KG1 (cell line): ENCODE data around the gene FOXP1.

Experiments
- DNase-seq: peaks from one replicate; lab custom pipeline; 2025; lab: John Stamatoyannopoulos, UW

Gene FOXP1

DNA sequence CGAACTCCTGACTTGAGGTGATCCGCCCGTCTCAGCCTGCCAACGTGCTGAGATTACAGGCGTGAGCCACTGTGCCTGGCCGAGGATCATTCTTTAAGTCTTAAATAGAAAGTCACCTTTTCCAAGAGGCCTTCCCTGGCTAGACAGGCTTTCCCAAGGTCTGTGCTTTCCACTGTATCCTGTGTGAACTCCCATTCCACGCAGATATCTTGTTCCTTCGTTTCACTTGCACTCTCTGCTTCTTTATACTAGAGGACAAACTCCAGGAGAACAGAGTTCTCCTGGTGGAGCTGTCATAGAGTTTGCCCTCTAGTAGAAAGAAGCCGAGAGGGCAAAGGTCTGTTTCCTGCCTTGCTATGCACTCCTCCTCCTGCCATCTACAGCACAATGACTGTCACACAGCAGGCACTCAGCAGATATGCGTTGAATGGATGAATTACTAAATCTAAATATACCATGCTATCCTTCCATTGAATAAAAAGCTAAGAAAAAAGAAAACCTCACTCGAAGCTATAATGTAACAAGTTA is 211.2 kb downstream of the FOXP1 start:
- no peak for DNase-seq

DNA sequence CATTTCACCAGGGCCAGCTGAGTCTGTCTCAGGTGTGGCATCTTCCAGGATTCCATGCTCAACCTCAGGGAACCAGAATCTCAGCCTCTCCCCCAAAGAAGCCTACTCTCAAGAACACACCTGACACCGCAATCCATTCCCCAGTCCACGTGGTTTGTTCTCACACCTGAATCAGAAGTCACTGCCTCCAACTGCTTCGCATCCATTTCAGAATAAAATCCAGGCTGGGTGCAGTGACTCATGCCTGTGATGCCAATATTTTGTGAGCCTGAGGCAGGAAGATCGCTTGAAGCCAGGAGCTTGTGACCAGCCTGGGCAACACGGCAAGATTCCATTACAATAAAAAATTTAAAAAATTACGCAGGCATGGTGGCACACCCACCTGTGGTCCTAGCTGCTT is 212.2 kb downstream of the FOXP1 start:
- DNase-seq: no peak

GRCh38 chr3:71370467-71370866 is 213.1 kb downstream of the FOXP1 start:
- DNase-seq: no peak

- no peak for DNase-seq
Measured at GRCh38 chr3:71369701-71370391, 213.7 kb downstream of the FOXP1 start.

GRCh38 chr3:71366988-71367604 is 216.4 kb downstream of the FOXP1 start:
- no peak for DNase-seq

DNA sequence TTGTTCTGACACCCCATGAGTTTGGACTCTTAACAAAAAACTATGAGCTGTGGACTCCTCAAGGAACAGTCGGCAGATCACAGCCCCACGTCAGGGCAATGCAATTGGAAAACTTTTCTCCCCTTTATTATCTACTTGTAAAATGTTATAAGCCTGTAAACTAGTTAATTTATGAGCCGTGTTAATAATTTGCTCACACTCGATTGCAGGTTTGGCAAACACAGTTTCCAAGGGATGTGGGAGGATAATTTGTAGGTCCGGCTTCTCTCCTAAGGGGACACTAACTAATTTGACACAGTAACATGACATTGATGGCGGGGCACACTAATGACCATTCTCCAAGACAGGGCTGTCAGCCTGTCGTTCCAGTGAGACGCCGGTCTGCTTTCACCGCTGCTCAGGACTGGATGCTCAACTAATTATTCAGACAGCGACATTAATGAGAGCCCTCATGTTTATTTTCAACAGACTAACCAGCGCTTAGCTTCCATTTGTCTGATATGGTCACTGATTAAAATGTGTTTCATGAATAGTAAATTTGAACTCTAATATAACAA is 222.1 kb downstream of the FOXP1 start:
- DNase-seq: no peak

- DNase-seq: no peak
Measured at GRCh38 chr3:71360764-71361163, 222.8 kb downstream of the FOXP1 start.

- no peak for DNase-seq
Measured at GRCh38 chr3:71360180-71360579, 223.3 kb downstream of the FOXP1 start.

DNA sequence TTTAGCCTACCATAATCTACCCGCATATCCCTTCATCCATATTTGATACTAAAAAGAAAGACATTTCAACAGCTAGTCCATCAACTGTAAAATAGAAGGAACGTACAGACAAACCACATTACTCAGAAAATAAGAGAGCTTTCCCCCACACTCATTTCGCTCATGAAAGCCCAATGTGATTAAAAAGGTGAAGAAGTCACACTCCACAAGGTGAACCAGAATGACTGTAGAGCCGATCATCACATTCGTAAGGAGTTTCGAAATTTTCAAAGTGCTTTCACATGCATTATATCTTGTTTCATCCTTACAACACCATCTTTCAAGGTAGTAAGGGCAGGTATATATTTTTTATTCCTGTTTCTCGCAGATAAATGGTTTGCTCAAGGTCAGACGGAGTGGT is 225.3 kb downstream of the FOXP1 start:
- DNase-seq: no peak

GRCh38 chr3:71356265-71356664 is 227.3 kb downstream of the FOXP1 start:
- DNase-seq: no peak

DNA sequence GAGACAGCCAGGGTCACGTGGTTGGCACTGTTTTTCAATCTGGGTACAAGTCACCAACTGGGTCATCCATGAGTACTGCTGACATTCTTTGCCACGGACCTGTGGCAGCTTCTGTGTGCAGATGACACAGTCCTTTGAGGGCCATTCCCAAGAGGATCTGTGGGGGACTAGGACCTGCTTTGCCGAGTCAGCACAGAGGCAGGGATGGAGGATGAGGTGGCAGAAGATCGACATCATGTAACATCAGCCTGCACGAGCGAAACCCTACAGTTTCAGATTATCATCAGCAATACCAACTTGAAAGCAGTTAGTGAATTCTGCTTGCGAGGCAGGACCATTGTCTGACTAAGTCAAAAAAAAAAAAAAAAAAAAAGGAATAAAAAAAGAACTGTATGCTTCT is 227.7 kb downstream of the FOXP1 start:
- no peak for DNase-seq

GRCh38 chr3:71355037-71355436 is 228.5 kb downstream of the FOXP1 start:
- no peak for DNase-seq

GRCh38 chr3:71351403-71352149 is 232.0 kb downstream of the FOXP1 start:
- DNase-seq: no peak

GRCh38 chr3:71350998-71351397 is 232.5 kb downstream of the FOXP1 start:
- DNase-seq: no peak

DNA sequence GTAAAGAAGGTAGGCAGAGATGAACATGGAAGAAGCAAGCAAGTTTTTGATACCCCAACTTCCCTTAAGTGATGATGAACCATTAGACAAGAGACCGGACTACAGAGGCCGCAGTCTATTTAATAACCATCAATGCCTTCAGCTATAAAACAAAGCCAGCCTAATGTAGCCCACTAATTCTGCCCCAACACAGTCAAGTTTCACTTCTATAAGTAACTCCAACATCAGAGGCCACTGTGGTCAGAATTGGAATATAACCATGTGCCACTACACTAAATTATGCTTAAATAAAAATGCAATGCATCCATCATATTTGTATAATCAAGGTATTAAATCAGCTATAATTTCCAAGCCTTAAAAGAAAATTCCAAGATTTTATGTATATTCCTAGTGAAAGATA is 234.7 kb downstream of the FOXP1 start:
- no peak for DNase-seq

DNA sequence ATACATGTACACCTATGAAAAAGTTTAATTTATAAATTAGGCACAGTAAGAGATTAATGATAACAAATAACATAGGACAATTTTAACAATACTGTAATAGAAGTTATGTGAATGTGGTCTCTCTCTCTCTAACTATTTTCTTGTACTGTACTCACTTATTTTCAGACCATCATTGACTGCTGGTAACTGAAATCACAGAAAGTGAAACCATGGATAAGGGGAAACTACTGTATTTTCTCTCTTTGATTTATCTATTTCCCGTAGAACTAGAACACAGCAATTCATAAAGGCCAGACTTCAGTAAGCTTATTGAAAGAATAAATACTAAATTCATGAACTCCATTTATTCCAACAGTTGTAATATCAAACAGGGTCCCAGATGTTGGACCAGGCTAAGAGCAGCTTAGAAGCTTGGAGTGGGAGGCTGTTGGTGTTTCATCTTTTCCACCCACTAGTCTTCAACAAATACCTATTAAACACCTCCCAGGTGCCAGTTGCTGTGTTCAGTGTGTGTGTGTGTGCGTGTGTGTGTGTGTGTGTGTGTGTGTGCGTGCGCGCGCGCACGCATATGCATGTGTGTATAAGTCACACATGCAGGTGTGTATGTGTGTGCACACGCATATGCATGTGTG is 235.4 kb downstream of the FOXP1 start:
- DNase-seq: no peak

GRCh38 chr3:71346061-71346460 is 237.5 kb downstream of the FOXP1 start:
- no peak for DNase-seq

- DNase-seq: no peak
Measured at GRCh38 chr3:71345429-71346040, 238.0 kb downstream of the FOXP1 start.

DNA sequence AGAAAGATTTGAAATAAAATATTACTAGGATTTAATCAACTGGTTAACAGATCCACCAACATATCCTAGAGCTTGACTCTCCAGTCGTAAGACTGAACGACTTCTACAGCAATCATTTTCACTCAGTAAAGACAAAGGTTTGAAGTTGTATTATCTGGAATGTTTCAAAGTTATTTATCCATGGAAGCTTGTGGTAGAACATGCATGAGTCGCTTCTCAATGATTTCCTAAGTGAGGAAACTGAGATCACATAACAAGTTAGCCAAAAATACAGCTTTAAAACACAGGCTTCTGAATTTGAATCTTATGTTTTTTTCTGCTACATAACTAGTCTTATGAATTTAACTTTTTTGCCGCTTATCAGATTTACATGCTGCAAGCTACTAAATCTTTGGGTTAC is 241.8 kb downstream of the FOXP1 start:
- DNase-seq: no peak

DNA sequence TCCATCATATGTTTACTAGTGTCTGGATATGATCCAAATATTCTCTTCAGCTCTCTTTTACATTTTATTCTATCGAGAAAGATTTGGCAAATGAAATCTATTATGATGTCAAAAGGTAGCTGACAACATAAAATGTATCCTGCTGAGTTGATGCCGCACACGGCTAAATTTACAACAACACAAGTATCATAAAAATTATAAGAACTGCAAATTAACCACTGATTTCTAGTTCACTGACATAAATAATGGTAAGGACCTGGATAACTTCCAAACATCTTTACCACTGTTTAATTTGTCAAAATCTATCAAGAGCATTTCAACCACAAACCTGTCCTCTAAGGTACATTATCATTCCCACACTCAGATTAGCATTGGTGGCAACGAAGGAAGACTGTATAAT is 244.5 kb downstream of the FOXP1 start:
- DNase-seq: no peak

GRCh38 chr3:71332813-71333212 is 250.7 kb downstream of the FOXP1 start:
- DNase-seq: no peak

DNA sequence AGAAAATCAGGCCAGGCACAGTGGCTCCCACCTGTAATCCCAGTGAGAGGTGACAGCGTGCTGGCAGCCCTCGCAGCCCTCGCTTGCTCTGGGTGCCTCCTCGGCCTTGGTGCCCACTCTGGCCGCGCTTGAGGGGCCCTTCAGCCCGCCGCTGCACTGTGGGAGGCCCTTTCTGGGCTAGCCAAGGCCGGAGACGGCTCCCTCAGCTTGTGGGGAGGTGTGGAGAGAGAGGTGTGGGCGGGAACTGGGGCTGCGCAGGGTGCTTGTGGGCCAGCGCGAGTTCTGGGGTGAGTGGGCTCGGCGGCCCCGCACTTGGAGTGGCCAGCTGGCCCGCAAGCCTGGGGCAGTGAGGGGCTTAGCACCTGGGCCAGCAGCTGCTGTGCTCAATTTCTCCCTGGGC is 252.6 kb downstream of the FOXP1 start:
- DNase-seq: no peak
